Sciatic nerve (tissue), 2 donors: Measurements from ENCODE around the gene KCNMA1. TPM values are rescaled to one million over a fixed set of nuclear protein-coding genes. Genes with fewer than 3 reads are reported as not detected.

Experiments used
- ATAC-seq: fragments of 200-7000 bp; cut with Tn5 transposase; one replicate; pipeline ENCODE4 v1.9.1; 2020; ENCODE audit warnings: mild to moderate bottlenecking, moderate library complexity
- DNase-seq: peaks from one replicate; pipeline ENCODE4 v3.0.0-alpha.2; 2020; ENCODE audit warnings: low spot score
- intact Hi-C: fragments of 100-400 bp; cut with DNase I; formaldehyde crosslinking; loops from one replicate; pipeline ENCODE4 v1.14.2; 2022
- total RNA-seq: library from RNA; stranded (reverse); fragmentation: NEBNext Ultra II Directional; extraction: Animal tissue kit (Norgen Biotek cat#: 25700); gene quantifications from one replicate; pipeline ENCODE4 v1.2.1, GENCODE V29; 2021
- donor health status: DM: no; HTN: no; CAD: no.
- donor health status: DM: no; HTN: no; CAD: no.

KCNMA1 gene
- total RNA-seq, 1 donor from 2014 or later, result 10.7 TPM

- intact Hi-C loops, result no loop called here
- DNase-seq (no peak), ATAC-seq (no peak)
These were observed 22.6 kb downstream of the KCNMA1 start for GRCh38 chr10:77614778-77615625.

- no peak for ATAC-seq
- intact Hi-C loops, result no loop called here
- no peak for DNase-seq
These were observed 24.0 kb downstream of the KCNMA1 start for GRCh38 chr10:77613476-77614130.

GRCh38 chr10:77611670-77612069 is 25.9 kb downstream of the KCNMA1 start:
- ATAC-seq (no peak), DNase-seq (no peak)
- intact Hi-C loops, result no loop called here

- DNase-seq (no peak), ATAC-seq (no peak)
- intact Hi-C loops, result no loop called here
These were observed 26.4 kb downstream of the KCNMA1 start for GRCh38 chr10:77611221-77611620.

- DNase-seq (no peak), ATAC-seq (peak; percentile 41)
- intact Hi-C loops, result no loop called here
These were observed 27.8 kb downstream of the KCNMA1 start for GRCh38 chr10:77609781-77610272.

GRCh38 chr10:77608281-77608680 is 29.3 kb downstream of the KCNMA1 start:
- ATAC-seq (no peak), DNase-seq (no peak)
- intact Hi-C loops, result no loop called here

- intact Hi-C loops, result no loop called here
- DNase-seq (no peak), ATAC-seq (no peak)
These were observed 30.9 kb downstream of the KCNMA1 start for GRCh38 chr10:77606751-77607150.

GRCh38 chr10:77605466-77605865 is 32.1 kb downstream of the KCNMA1 start:
- DNase-seq, result no peak
- peak; percentile 23 for ATAC-seq
- intact Hi-C loops, result no loop called here

- DNase-seq (no peak), ATAC-seq (no peak)
- intact Hi-C loops, result no loop called here
These were observed 32.7 kb downstream of the KCNMA1 start for GRCh38 chr10:77604941-77605351.

- intact Hi-C loops, result no loop called here
- ATAC-seq, result no peak
These were observed 33.5 kb downstream of the KCNMA1 start for GRCh38 chr10:77604063-77604462.

GRCh38 chr10:77603534-77603927 is 34.1 kb downstream of the KCNMA1 start:
- intact Hi-C loops, result no loop called here
- DNase-seq (no peak), ATAC-seq (no peak)

More at GRCh38 chr10:77604063-77604462, 33.5 kb downstream of the KCNMA1 start:
- no peak for DNase-seq

GRCh38 chr10:77602913-77603533 is 34.6 kb downstream of the KCNMA1 start:
- intact Hi-C loops, result no loop called here
- ATAC-seq, result no peak
- no peak for DNase-seq

- intact Hi-C loops, result no loop called here
- ATAC-seq, result no peak
- no peak for DNase-seq
These were observed 35.2 kb downstream of the KCNMA1 start for GRCh38 chr10:77602231-77602912.

GRCh38 chr10:77601488-77601887 is 36.1 kb downstream of the KCNMA1 start:
- DNase-seq (no peak), ATAC-seq (no peak)
- intact Hi-C loops, result no loop called here

GRCh38 chr10:77600640-77601039 is 37.0 kb downstream of the KCNMA1 start:
- no peak for ATAC-seq
- intact Hi-C loops, result no loop called here
- DNase-seq, result no peak

- DNase-seq (no peak), ATAC-seq (no peak)
- intact Hi-C loops, result no loop called here
These were observed 38.0 kb downstream of the KCNMA1 start for GRCh38 chr10:77599651-77600050.

- ATAC-seq (no peak), DNase-seq (no peak)
- intact Hi-C loops, result no loop called here
These were observed 39.0 kb downstream of the KCNMA1 start for GRCh38 chr10:77598606-77599005.

GRCh38 chr10:77597560-77597959 is 40.0 kb downstream of the KCNMA1 start:
- intact Hi-C loops, result no loop called here

GRCh38 chr10:77594471-77594783 is 43.2 kb downstream of the KCNMA1 start:
- DNase-seq (no peak), ATAC-seq (no peak)
- intact Hi-C loops, result no loop called here

More at GRCh38 chr10:77597560-77597959, 40.0 kb downstream of the KCNMA1 start:
- DNase-seq, result no peak
- ATAC-seq, result no peak
